Caco-2 (cell line): ENCODE data around the gene UROS. TPM values are rescaled to one million over a fixed set of nuclear protein-coding genes. Genes with fewer than 3 reads are reported as not detected.

Experiments used
- BruUV-seq: library from RNA; stranded (reverse); fragments of 400-500 nt; replicated peaks from 2 replicates; lab custom pipeline; 2021; lab: Mats Ljungman, UMichigan
- CTCF ChIA-PET: fragments of 300-600 bp; sonication (Branson Sonifier 250); formaldehyde crosslinking; loops from one replicate; lab custom pipeline; 2022; ENCODE audit warnings: antibody characterized with exemption; lab: Charles Lee
- POLR2A ChIA-PET: fragments of 300-600 bp; sonication (Branson Sonifier 250); formaldehyde crosslinking; loops from one replicate; lab custom pipeline; 2022; ENCODE audit warnings: antibody characterized with exemption; lab: Charles Lee
- DNase-seq, 2 experiments: peaks; one replicate each; pipeline versions ENCODE4 v3.0.0 to v3.0.0-alpha.2; 2020 to 2022
- H3K27me3 ChIP-seq: replicated peaks from 2 replicates; pipeline ENCODE4 v1.6.0; 2011; ENCODE audit warnings: low read length; ENCODE audit not compliant: control insufficient read depth, insufficient read depth
- H3K36me3 ChIP-seq: 2 replicates; pipeline ENCODE4 v1.5.1; 2011; ENCODE audit warnings: low read length; ENCODE audit not compliant: control insufficient read depth, insufficient read depth
- H3K4me1 ChIP-seq: fragments of 250-450 bp; sonication (Bioruptor Pico); 2 replicates; pipeline ENCODE4 v1.5.1; 2020; ENCODE audit warnings: mild to moderate bottlenecking
- H3K4me3 ChIP-seq: 2 replicates; pipeline ENCODE4 v1.5.1; 2011; ENCODE audit warnings: low read depth, mild to moderate bottlenecking, control low read depth, low read length
- H3K9me3 ChIP-seq: fragments of 250-450 bp; sonication (Bioruptor Pico); 2 replicates; pipeline ENCODE4 v1.5.1; 2020; ENCODE audit warnings: mild to moderate bottlenecking, moderate library complexity
- H3K27ac Mint-ChIP-seq: one replicate; pipeline ENCODE4 v1.8.0; 2022; ENCODE audit warnings: mixed read lengths; ENCODE audit not compliant: unreplicated experiment
- H3K27me3 Mint-ChIP-seq: one replicate; pipeline ENCODE4 v1.8.0; 2022; ENCODE audit warnings: mixed read lengths; ENCODE audit not compliant: insufficient read depth, unreplicated experiment
- H3K36me3 Mint-ChIP-seq: one replicate; pipeline ENCODE4 v1.8.0; 2022; ENCODE audit warnings: mild to moderate bottlenecking, mixed read lengths; ENCODE audit not compliant: insufficient read depth, unreplicated experiment
- H3K4me1 Mint-ChIP-seq: one replicate; pipeline ENCODE4 v1.8.0; 2022; ENCODE audit warnings: low read depth, mixed read lengths; ENCODE audit not compliant: unreplicated experiment
- H3K4me3 Mint-ChIP-seq: one replicate; pipeline ENCODE4 v1.8.0; 2022; ENCODE audit warnings: mild to moderate bottlenecking, moderate library complexity, mixed read lengths; ENCODE audit not compliant: unreplicated experiment
- H3K9me3 Mint-ChIP-seq: one replicate; pipeline ENCODE4 v1.8.0; 2022; ENCODE audit warnings: mixed read lengths; ENCODE audit not compliant: unreplicated experiment
- CTCF ChIP-seq, 2 experiments: fragments of 200-600 bp in 1 of 2; IDR thresholded peaks; 1 replicate in 1 of 2; 2 replicates in 1 of 2; pipeline versions ENCODE4 v1.5.1 to v1.8.0; 2011 to 2022; ENCODE audit warnings: antibody characterized with exemption in 1 of 2, control low read depth in 1 of 2, inconsistent platforms in 1 of 2, low read depth in 1 of 2, low read length in 1 of 2, mild to moderate bottlenecking in 1 of 2, moderate library complexity in 1 of 2; ENCODE audit not compliant: insufficient read depth in 1 of 2, severe bottlenecking in 1 of 2, unreplicated experiment in 1 of 2
- intact Hi-C: fragments of 100-400 bp; cut with micrococcal nuclease; formaldehyde crosslinking; loops from one replicate; pipeline ENCODE4 v1.10.0; 2022; ENCODE audit not compliant: unreplicated experiment
- total RNA-seq: library from RNA; stranded (reverse); gene quantifications from 2 replicates; pipeline ENCODE4 v1.2.3, GENCODE V29; 2022

UROS gene
- total RNA-seq, 1 experiment from 2014 or later = 53.4 TPM

DNA sequence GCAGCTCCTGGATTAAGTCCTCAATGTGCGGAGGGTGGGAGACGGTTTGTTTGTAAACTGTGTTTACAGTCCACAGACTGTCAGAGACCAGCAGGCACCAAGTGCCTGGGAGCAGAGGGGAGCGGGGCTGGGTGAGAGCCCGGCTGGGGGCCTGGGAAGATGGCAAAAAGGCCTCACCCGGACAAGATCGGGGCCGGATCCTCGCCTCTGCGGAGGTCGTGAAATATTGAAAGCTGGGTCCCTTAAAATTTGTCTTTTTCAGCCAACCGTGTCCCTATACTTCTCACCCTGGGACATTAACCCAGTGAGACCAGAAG, 50.2 kb downstream of the UROS start:
- ChIA-PET POLR2A (no interaction called here), CTCF (no interaction called here)
- no peaks in the 10 kb centered on the region for H3K27me3 Mint-ChIP-seq
- intact Hi-C loops = no loop called here
- Histone ChIP-seq H3K4me1 (no peaks in the 10 kb centered on the region), H3K36me3 (no peaks in the 10 kb centered on the region), H3K4me3 (no peak overlapping the region), H3K27me3 (no peaks in the 10 kb centered on the region), H3K9me3 (no peaks in the 10 kb centered on the region)
- no peak overlapping the region for H3K4me3 Mint-ChIP-seq
- H3K9me3 Mint-ChIP-seq = peaks cover under 1% of the 10 kb centered on the region
- no peak for DNase-seq
- no peak overlapping the region for H3K27ac Mint-ChIP-seq
- H3K36me3 Mint-ChIP-seq = peaks cover 5% of the 10 kb centered on the region
- no peaks in the 10 kb centered on the region for H3K4me1 Mint-ChIP-seq
- no peak for TF ChIP-seq CTCF (IDR thresholded peaks at IDR 0.05; ENCODE audit: insufficient read depth in 1 of 2, low read depth in 1 of 2, low read length in 1 of 2, severe bottlenecking in 1 of 2, unreplicated experiment in 1 of 2)
- no TSS peak for BruUV-seq

DNA sequence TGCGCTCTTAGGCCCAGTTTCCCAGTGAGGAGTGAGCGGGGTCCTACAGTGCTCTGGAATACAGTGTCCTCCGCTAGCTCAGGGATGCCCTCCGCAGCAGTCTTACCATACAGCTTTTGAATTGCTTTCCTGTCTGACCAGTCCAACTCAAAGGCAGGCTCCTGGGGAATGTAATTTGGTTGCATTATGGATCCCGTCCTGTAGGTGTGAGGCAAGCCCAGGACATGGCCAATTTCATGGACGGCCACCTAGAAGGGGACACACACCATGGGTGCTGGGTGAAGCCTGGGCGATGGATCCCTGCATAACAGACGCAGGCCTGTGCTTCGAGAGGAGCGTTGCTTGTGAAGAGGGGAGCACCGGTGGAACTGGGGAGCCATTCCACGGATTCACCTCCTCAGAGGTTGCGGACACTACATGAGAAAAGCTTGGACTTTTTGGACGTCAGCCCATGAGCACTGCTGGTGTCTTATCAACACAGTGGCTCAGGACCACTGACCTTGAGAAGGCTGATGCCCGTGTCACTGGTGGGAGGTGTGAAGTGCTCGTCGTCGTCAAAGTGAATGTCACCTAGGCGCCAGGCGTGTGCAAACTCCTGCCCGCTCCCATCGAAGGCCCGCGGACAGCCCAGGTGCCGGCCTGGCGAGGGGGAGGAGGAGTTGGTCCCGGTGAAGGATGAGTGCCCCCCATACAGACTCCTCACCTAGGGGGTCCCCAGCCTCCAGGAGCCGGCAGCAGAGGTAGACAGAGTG, 50.8 kb downstream of the UROS start:
- no peak for TF ChIP-seq CTCF (IDR thresholded peaks at IDR 0.05; ENCODE audit: insufficient read depth in 1 of 2, low read depth in 1 of 2, low read length in 1 of 2, severe bottlenecking in 1 of 2, unreplicated experiment in 1 of 2)
- CTCF ChIA-PET = interaction anchor here (0.6 kb wide), 1 partner anchor 181 kb away, joined by 9 read pairs; no protein-coding TSS in a partner anchor
- no peak overlapping the region for H3K27ac Mint-ChIP-seq

GRCh38 chr10:125770844-125771243, 52.2 kb downstream of the UROS start:
- ChIA-PET CTCF (no interaction called here), POLR2A (no interaction called here)
- no peaks in the 10 kb centered on the region for H3K27me3 ChIP-seq
- no peaks in the 10 kb centered on the region for H3K4me1 ChIP-seq
- H3K9me3 ChIP-seq = no peaks in the 10 kb centered on the region
- H3K27ac Mint-ChIP-seq = no peak overlapping the region
- H3K4me1 Mint-ChIP-seq = no peaks in the 10 kb centered on the region
- no peaks in the 10 kb centered on the region for H3K27me3 Mint-ChIP-seq
- H3K36me3 ChIP-seq = no peaks in the 10 kb centered on the region
- no peak for DNase-seq
- H3K4me3 Mint-ChIP-seq = no peak overlapping the region
- no TSS peak for BruUV-seq
- no peaks in the 10 kb centered on the region for H3K9me3 Mint-ChIP-seq
- H3K36me3 Mint-ChIP-seq = peaks cover 11% of the 10 kb centered on the region
- no peak overlapping the region for H3K4me3 ChIP-seq
- intact Hi-C loops = no loop called here
- TF ChIP-seq CTCF (IDR thresholded peaks at IDR 0.05; ENCODE audit: insufficient read depth in 1 of 2, low read depth in 1 of 2, low read length in 1 of 2, severe bottlenecking in 1 of 2, unreplicated experiment in 1 of 2) = no peak

More for the DNA sequence above, 50.8 kb downstream of the UROS start:
- H3K4me3 Mint-ChIP-seq = no peak overlapping the region
- no peaks in the 10 kb centered on the region for H3K9me3 Mint-ChIP-seq
- H3K4me1 Mint-ChIP-seq = no peaks in the 10 kb centered on the region
- no peaks in the 10 kb centered on the region for H3K4me1 ChIP-seq
- no peaks in the 10 kb centered on the region for H3K27me3 Mint-ChIP-seq
- H3K36me3 Mint-ChIP-seq = peaks cover 6% of the 10 kb centered on the region
- no TSS peak for BruUV-seq
- H3K9me3 ChIP-seq = no peaks in the 10 kb centered on the region
- no peak overlapping the region for H3K4me3 ChIP-seq
- no peak for DNase-seq
- POLR2A ChIA-PET = no interaction called here
- no peaks in the 10 kb centered on the region for H3K36me3 ChIP-seq
- H3K27me3 ChIP-seq = no peaks in the 10 kb centered on the region
- intact Hi-C loops = no loop called here
